Right lobe of liver (tissue), 6 donors: ENCODE data around the gene GATB. TPM values are rescaled to one million over a fixed set of nuclear protein-coding genes. Genes with fewer than 3 reads are reported as not detected.

Source experiments
- ATAC-seq, 4 donors: fragments of 200-7000 bp; cut with Tn5 transposase; one replicate each; pipeline ENCODE4 v1.9.1; 2020; ENCODE audit warnings: mild to moderate bottlenecking in 4 of 4, moderate library complexity in 4 of 4
- DNase-seq, 3 donors: peaks; one replicate each; pipeline ENCODE4 v3.0.0-alpha.2; 2020
- H3K27ac ChIP-seq, 3 donors: fragments of 200-600 bp; one replicate each; pipeline ENCODE4 v1.8.0; 2022
- H3K27me3 ChIP-seq, 2 donors: fragments of 200-600 bp; one replicate each; pipeline ENCODE4 v1.8.0; 2022
- H3K36me3 ChIP-seq, 4 donors: fragments of 200-600 bp; sonication (generic) in 1 of 4; one replicate each; pipeline versions ENCODE4 v1.5.1 to v1.8.0; 2017 to 2022; ENCODE audit warnings: control low read depth in 1 of 4
- H3K4me1 ChIP-seq, 4 donors: fragments of 200-600 bp; sonication (generic) in 1 of 4; one replicate each; pipeline versions ENCODE4 v1.5.1 to v1.8.0; 2017 to 2022; ENCODE audit warnings: control low read depth in 1 of 4
- H3K4me3 ChIP-seq, 3 donors: fragments of 200-600 bp; one replicate each; pipeline ENCODE4 v1.8.0; 2022
- H3K9me3 ChIP-seq, 4 donors: fragments of 200-600 bp; sonication (generic) in 1 of 4; one replicate each; pipeline versions ENCODE4 v1.5.1 to v1.8.0; 2017 to 2022; ENCODE audit warnings: control low read depth in 1 of 4
- CTCF ChIP-seq, 4 donors: fragments of 200-600 bp in 3 of 4; fragments of 450-650 bp in 1 of 4; IDR thresholded peaks; one replicate each; pipeline versions ENCODE4 v1.5.1 to v1.8.0; 2016 to 2022; ENCODE audit warnings: antibody characterized with exemption in 4 of 4, mild to moderate bottlenecking in 2 of 4
- POLR2A ChIP-seq: fragments of 450-650 bp; IDR thresholded peaks from one replicate; pipeline ENCODE4 v1.6.1; 2017; ENCODE audit warnings: antibody characterized with exemption, mild to moderate bottlenecking
- WGBS: methylation state at CpG from one replicate; pipeline ENCODE4 v1.1.6; 2018; ENCODE audit warnings: low coverage, low lambda C conversion rate; ENCODE audit not compliant: insufficient coverage; ENCODE audit errors: missing lambda C conversion rate; 5-methylcytosine and 5-hydroxymethylcytosine counted together
- intact Hi-C, 2 donors: fragments of 100-400 bp; cut with DNase I; formaldehyde crosslinking; loops; one replicate each; pipeline versions ENCODE4 v1.11.2 to v1.14.1; 2022
- total RNA-seq, 6 experiments: library from RNA; depleted of rRNA in 2 of 6; stranded (reverse); fragments of >200 nt in 2 of 6; fragmentation: NEBNext Ultra II Directional in 3 of 6; extraction: Animal tissue kit (Norgen Biotek cat#: 25700) in 3 of 6; gene quantifications; one replicate each; pipeline versions ENCODE4 v1.1.0 to v1.2.4, GENCODE V29; 2016 to 2023
- donor health status: DM: no; HTN: yes; CAD: no.
- donor health status: DM: no; HTN: no; CAD: no.
- donor health status: DM: no; HTN: no; CAD: no.
- donor health status: DM: no; HTN: yes; CAD: no.
- donor health status: DM: no; HTN: yes; CAD: no.

The GATB gene
- total RNA-seq, 6 experiments from 2014 or later: 16.5 to 38.7 (median 17.5) TPM

GRCh38 chr4:151646322-151646721, 114.5 kb downstream of the GATB start:
- DNase-seq (no peak), ATAC-seq (no peak)
- H3K4me3 ChIP-seq: no peak overlapping the region
- intact Hi-C loops: no loop called here
- H3K27ac ChIP-seq: no peak overlapping the region
- H3K27me3 ChIP-seq: no peaks in the 10 kb centered on the region
- no peaks in the 10 kb centered on the region for H3K9me3 ChIP-seq
- no peak for TF ChIP-seq POLR2A
- TF ChIP-seq CTCF (IDR thresholded peaks at IDR 0.05): no peak
- 50% methylated on average over 1 of the region's 5 CpGs for WGBS
- no peaks in the 10 kb centered on the region for H3K36me3 ChIP-seq
- no peaks in the 10 kb centered on the region for H3K4me1 ChIP-seq

GRCh38 chr4:151644622-151645021, 116.2 kb downstream of the GATB start:
- Histone ChIP-seq H3K27me3 (no peaks in the 10 kb centered on the region), H3K36me3 (no peaks in the 10 kb centered on the region), H3K9me3 (no peaks in the 10 kb centered on the region), H3K4me1 (no peaks in the 10 kb centered on the region), H3K4me3 (no peak overlapping the region), H3K27ac (no peak overlapping the region)
- 44% methylated on average over 3 of the region's 3 CpGs for WGBS
- peak in 1 of 4 donors; percentile 7 for TF ChIP-seq CTCF (IDR thresholded peaks at IDR 0.05)
- TF ChIP-seq POLR2A: no peak
- intact Hi-C loops: no loop called here
- DNase-seq: no peak
- ATAC-seq: no peak

GRCh38 chr4:151643564-151643963, 117.2 kb downstream of the GATB start:
- TF ChIP-seq POLR2A (no peak), CTCF (IDR thresholded peaks at IDR 0.05) (no peak)
- Histone ChIP-seq H3K27me3 (no peaks in the 10 kb centered on the region), H3K36me3 (no peaks in the 10 kb centered on the region), H3K27ac (no peak overlapping the region), H3K4me1 (no peaks in the 10 kb centered on the region), H3K9me3 (no peaks in the 10 kb centered on the region), H3K4me3 (no peak overlapping the region)
- intact Hi-C loops: no loop called here
- WGBS: 90% methylated on average over 4 of the region's 4 CpGs
- no peak for ATAC-seq
- DNase-seq: no peak

- Histone ChIP-seq H3K4me1 (no peaks in the 10 kb centered on the region), H3K27ac (no peak overlapping the region), H3K9me3 (no peaks in the 10 kb centered on the region), H3K4me3 (no peak overlapping the region), H3K27me3 (no peaks in the 10 kb centered on the region), H3K36me3 (no peaks in the 10 kb centered on the region)
- 84% methylated on average over 2 of the region's 2 CpGs for WGBS
- TF ChIP-seq CTCF (IDR thresholded peaks at IDR 0.05) (no peak), POLR2A (no peak)
- intact Hi-C loops: no loop called here
- DNase-seq: no peak
- no peak for ATAC-seq
These were observed 118.8 kb downstream of the GATB start for GRCh38 chr4:151641983-151642382.

GRCh38 chr4:151641167-151641566, 119.6 kb downstream of the GATB start:
- Histone ChIP-seq H3K36me3 (no peaks in the 10 kb centered on the region), H3K27me3 (no peaks in the 10 kb centered on the region), H3K27ac (no peak overlapping the region), H3K4me1 (no peaks in the 10 kb centered on the region), H3K4me3 (no peak overlapping the region), H3K9me3 (no peaks in the 10 kb centered on the region)
- ATAC-seq: peak; percentile 69 to 95 (median 78)
- intact Hi-C loops: no loop called here
- no peak for TF ChIP-seq POLR2A
- TF ChIP-seq CTCF (IDR thresholded peaks at IDR 0.05): no peak
- 37% methylated on average over 2 of the region's 2 CpGs for WGBS
- DNase-seq: no peak
